Nephron (organoid): ENCODE results near the gene PRXL2A.
"Not testable (repeated sequence)": the region's sequence is repeated elsewhere in the genome, so short reads cannot be mapped to it uniquely, and the experiment has no call there.

ENCODE experiments used
- H3K27ac Mint-ChIP-seq, 3 experiments: 2 replicates each; pipeline ENCODE4 v1.8.0; 2020; ENCODE audit warnings: mixed read lengths in 3 of 3, mild to moderate bottlenecking in 2 of 3, moderate library complexity in 1 of 3
- H3K27me3 Mint-ChIP-seq: 2 replicates; pipeline ENCODE4 v1.8.0; 2021; ENCODE audit warnings: low read depth, mild to moderate bottlenecking, moderate library complexity, mixed read lengths
- H3K36me3 Mint-ChIP-seq: 2 replicates; pipeline ENCODE4 v1.8.0; 2020; ENCODE audit warnings: low read depth, mixed read lengths
- H3K4me1 Mint-ChIP-seq: 2 replicates; pipeline ENCODE4 v1.8.0; 2020; ENCODE audit warnings: mixed read lengths
- H3K4me3 Mint-ChIP-seq, 3 experiments: 2 replicates each; pipeline ENCODE4 v1.8.0; 2020; ENCODE audit warnings: mild to moderate bottlenecking in 3 of 3, mixed read lengths in 3 of 3, moderate library complexity in 2 of 3
- H3K9me3 Mint-ChIP-seq: 2 replicates; pipeline ENCODE4 v1.8.0; 2020; ENCODE audit warnings: mixed read lengths
- TF ChIP-seq, protein P1 (sequence below), 3 experiments: fragments of 200-600 bp; sonication (generic); IDR thresholded peaks; one replicate each; pipeline ENCODE4 v1.5.0; 2021; ENCODE audit warnings: antibody characterized with exemption in 3 of 3; ENCODE audit not compliant: unreplicated experiment in 3 of 3

PRXL2A gene

DNA sequence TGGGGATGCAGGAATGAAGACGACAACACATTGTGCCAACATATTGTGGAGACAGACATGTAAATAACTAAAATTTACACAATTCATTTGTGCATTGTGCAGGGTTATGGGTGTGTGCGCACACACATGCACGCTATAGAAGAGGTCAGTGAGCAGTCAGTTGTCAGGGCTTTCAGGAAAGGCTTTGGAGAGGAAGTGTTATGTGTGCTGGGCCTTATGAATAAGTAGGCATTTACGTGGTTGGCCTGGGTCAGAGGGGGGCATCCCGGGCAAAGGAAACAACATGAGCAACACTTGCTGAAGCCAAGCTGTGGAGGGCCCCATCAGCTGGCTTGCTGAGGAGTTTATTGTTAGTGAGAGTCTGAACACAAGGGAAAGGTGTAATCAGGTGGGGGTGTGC is 4.1 kb downstream of the PRXL2A start:
- peak overlapping the region; percentile 45 to 82 (median 49) for H3K4me3 Mint-ChIP-seq
- peak overlapping the region; percentile 92 to 98 (median 98) for H3K27ac Mint-ChIP-seq
- H3K9me3 Mint-ChIP-seq, result no peaks in the 10 kb centered on the region
- TF ChIP-seq, protein P1, sequence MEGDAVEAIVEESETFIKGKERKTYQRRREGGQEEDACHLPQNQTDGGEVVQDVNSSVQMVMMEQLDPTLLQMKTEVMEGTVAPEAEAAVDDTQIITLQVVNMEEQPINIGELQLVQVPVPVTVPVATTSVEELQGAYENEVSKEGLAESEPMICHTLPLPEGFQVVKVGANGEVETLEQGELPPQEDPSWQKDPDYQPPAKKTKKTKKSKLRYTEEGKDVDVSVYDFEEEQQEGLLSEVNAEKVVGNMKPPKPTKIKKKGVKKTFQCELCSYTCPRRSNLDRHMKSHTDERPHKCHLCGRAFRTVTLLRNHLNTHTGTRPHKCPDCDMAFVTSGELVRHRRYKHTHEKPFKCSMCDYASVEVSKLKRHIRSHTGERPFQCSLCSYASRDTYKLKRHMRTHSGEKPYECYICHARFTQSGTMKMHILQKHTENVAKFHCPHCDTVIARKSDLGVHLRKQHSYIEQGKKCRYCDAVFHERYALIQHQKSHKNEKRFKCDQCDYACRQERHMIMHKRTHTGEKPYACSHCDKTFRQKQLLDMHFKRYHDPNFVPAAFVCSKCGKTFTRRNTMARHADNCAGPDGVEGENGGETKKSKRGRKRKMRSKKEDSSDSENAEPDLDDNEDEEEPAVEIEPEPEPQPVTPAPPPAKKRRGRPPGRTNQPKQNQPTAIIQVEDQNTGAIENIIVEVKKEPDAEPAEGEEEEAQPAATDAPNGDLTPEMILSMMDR (IDR thresholded peaks at IDR 0.05; ENCODE audit: unreplicated experiment in 3 of 3), result no peak
- H3K4me1 Mint-ChIP-seq, result peaks cover 88% of the 10 kb centered on the region
- no peaks in the 10 kb centered on the region for H3K27me3 Mint-ChIP-seq
- no peaks in the 10 kb centered on the region for H3K36me3 Mint-ChIP-seq

DNA sequence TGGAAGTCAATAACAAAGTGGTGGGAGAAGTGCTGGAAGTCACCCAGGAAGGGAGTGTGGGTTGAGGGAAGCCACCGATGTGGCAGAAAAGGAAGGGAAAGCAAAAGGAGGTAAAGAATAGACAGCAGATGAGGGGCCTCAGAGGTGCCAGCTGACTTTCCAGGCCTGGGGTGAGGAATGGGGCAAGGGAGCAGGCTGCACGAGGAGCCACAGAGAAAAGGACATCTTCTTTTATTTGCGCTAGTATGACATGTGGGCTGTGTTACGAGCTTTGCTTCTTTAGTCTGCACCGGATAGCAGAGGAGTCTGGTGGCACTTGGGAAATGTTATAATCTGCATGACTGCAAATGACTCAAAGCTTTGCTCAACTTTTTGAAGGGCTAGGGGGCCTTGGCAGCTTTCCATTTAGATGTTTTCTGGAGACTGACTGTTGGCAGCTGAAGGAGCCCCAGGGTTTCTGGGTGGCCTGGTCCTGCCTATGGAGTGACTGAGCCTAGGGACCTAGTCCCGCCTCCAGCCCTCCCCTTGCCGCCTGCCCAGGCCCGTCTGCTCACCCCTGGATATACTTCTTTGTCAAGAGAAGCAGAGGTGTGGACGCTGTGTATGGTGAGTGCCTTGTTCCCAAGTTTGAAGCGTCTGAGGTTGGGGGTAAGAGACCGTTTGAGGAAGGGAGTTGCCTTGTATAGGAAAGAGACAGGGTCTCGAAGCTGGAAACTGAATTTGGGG is 5.1 kb downstream of the PRXL2A start:
- no peaks in the 10 kb centered on the region for H3K36me3 Mint-ChIP-seq
- TF ChIP-seq, protein P1 (IDR thresholded peaks at IDR 0.05; ENCODE audit: unreplicated experiment in 3 of 3), result no peak
- peak overlapping the region; percentile 65 to 82 (median 75) for H3K4me3 Mint-ChIP-seq
- peak overlapping the region; percentile 92 to 98 (median 98) for H3K27ac Mint-ChIP-seq
- peaks cover 91% of the 10 kb centered on the region for H3K4me1 Mint-ChIP-seq
- H3K27me3 Mint-ChIP-seq, result no peaks in the 10 kb centered on the region
- H3K9me3 Mint-ChIP-seq, result no peaks in the 10 kb centered on the region

DNA sequence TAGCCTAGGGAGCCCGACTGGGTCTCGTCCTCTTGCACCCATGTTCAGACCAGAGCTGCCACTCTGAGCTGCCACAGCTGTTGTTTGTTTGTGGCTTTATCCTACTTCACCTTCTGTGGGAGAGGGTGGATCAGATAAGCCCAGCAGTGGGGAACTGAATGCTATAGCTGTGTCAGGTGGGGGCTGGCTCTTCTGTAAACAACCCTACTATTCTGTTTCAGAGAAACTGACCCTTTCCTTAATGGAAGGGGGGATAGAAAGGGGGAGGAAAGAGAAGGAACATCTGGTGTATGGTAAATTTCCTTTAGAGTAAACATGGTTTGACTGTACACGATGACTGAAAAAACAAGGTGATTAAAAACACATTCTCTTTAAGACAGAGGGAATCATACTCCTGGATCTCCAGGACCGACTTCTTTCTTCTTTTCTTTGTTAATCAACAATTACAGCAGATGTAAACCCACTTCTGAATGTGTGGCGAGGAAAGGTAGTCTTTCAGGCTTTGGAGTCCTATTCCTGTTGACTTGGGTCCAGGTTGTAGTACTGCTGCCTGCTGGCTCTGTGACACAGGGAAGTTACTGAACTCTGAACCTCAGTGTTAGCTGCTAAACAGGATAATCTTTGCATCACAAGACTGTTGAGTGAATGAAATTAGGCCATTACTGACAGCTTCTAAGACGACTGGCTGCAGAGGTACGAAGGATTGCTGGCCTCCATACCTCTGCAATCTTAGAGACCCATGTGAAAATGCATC is 6.0 kb downstream of the PRXL2A start:
- H3K4me3 Mint-ChIP-seq, result peak overlapping the region; percentile 65 to 82 (median 75)
- no peaks in the 10 kb centered on the region for H3K27me3 Mint-ChIP-seq
- TF ChIP-seq, protein P1 (IDR thresholded peaks at IDR 0.05; ENCODE audit: unreplicated experiment in 3 of 3), result no peak
- no peaks in the 10 kb centered on the region for H3K9me3 Mint-ChIP-seq
- peak overlapping the region; percentile 92 to 98 (median 98) for H3K27ac Mint-ChIP-seq
- peaks cover 92% of the 10 kb centered on the region for H3K4me1 Mint-ChIP-seq
- no peaks in the 10 kb centered on the region for H3K36me3 Mint-ChIP-seq

DNA sequence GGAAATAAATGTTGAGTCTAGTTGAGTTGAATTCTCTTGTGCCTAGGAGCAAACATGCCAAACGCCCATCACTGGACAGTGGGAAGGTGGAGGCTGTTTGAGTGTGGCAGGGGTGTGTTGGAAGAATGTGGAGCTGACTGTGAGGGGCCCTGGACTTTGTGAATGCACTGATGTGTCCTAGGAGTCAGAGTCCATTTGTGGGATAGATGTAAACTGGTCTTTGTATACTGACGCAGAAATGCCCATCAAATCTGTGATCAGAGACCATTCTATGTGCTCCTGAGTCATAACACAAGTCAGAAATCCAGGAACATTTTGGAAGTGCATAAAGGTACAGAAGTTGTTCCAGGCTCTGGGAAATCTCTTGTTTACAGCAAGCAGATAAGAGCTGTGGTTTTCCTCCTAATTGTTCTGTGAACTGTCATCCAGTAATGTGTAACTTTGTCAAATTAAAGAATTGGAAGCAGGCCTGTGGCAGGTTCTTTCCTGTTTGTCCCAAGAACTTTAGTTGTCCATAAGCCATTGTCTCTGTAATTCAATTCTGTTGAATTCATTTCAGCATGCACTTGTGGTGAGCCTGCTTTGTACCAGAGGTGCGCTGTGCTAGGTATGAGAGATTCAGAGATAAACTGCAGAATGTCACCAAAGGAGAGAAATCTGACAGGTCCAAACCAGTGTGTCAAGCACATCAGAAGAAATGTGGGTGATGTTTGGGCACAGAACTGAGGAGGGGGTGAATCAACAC is 7.6 kb downstream of the PRXL2A start:
- H3K4me1 Mint-ChIP-seq, result peaks cover 88% of the 10 kb centered on the region
- peak overlapping the region; percentile 92 to 98 (median 95) for H3K27ac Mint-ChIP-seq
- peaks cover 5% of the 10 kb centered on the region for H3K36me3 Mint-ChIP-seq
- TF ChIP-seq, protein P1 (IDR thresholded peaks at IDR 0.05; ENCODE audit: unreplicated experiment in 3 of 3), result no peak
- H3K9me3 Mint-ChIP-seq, result no peaks in the 10 kb centered on the region
- peak overlapping the region; percentile 7 to 53 (median 14) for H3K4me3 Mint-ChIP-seq
- no peaks in the 10 kb centered on the region for H3K27me3 Mint-ChIP-seq

DNA sequence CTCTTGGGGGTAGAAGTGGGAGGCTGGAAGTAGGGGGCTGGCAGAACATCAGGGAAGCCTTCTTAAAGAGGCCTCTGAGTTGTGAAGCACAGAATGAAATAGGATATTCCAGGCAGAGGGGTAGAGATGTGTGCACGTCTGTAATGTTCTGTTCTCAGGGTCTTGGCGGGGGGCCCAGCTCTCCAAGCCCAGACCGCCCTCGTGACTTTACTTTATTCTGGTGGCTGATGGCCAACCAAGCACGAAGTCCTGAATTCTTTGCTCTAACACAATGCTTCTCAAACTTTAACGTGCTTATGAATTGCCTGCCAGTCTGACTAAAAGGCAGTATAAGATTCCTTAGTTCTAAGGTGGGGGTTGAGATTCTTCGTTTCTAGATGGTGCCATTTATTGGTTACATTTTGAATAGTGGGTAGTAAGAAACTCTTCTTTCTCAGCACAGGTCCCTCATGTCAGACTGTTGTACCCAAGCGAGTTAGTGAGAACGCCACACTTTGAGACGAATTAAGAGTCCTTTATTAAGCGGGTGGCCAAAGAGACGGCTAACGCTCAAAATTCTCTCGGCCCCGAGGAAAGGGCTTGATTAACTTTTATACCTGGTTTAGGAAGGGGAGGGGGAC is 8.2 kb downstream of the PRXL2A start:
- TF ChIP-seq, protein P1 (IDR thresholded peaks at IDR 0.05; ENCODE audit: unreplicated experiment in 3 of 3), result no peak
- H3K27me3 Mint-ChIP-seq, result no peaks in the 10 kb centered on the region
- H3K36me3 Mint-ChIP-seq, result peaks cover 11% of the 10 kb centered on the region
- peak overlapping the region; percentile 92 to 98 (median 95) for H3K27ac Mint-ChIP-seq
- H3K9me3 Mint-ChIP-seq, result no peaks in the 10 kb centered on the region
- peak overlapping the region; percentile 7 to 39 (median 14) for H3K4me3 Mint-ChIP-seq
- H3K4me1 Mint-ChIP-seq, result peaks cover 83% of the 10 kb centered on the region

DNA sequence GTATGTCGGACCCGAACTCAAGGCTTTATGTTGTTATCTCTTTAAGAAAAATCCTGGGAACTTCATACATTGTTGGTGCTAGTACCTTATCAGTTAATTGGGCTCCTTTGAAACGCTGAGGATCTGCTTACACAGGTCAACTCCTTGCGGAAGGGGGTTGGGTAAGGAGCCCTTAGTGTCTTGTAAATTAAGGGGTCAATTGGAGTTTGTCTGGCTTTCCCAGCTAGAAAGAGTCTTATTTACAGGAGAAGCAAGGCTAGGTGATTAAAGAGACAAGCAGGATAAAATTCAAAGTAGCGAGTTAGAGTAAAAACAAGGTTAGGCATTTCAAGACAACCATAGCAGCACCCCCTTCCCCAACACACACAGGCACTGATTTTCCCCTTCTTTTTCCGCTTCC is 8.9 kb downstream of the PRXL2A start:
- Mint-ChIP-seq H3K4me1 (peaks cover 81% of the 10 kb centered on the region), H3K36me3 (peaks cover 15% of the 10 kb centered on the region)
- H3K27me3 Mint-ChIP-seq, result not testable (repeated sequence)

More for the DNA sequence above, 8.9 kb downstream of the PRXL2A start:
- peak overlapping the region; percentile 92 to 98 (median 95) for H3K27ac Mint-ChIP-seq
- H3K9me3 Mint-ChIP-seq, result not testable (repeated sequence)
- H3K4me3 Mint-ChIP-seq, result peak overlapping the region; percentile 9 to 39 (median 13)
